ENCODE measurements around the gene PDXDC1. TPM values are rescaled to one million over a fixed set of nuclear protein-coding genes. Genes with fewer than 3 reads are reported as not detected.
A peak's percentile ranks its signal among the peaks of the same experiment; 100 is the strongest.
"Not testable (repeated sequence)": the region's sequence is repeated elsewhere in the genome, so short reads cannot be mapped to it uniquely, and the experiment has no call there.

Gene PDXDC1
- total and polyA plus RNA-seq, 5 donors = 31.5 to 106 (median 88.3) TPM

- 74% methylated on average over 19 of the region's 19 CpGs for WGBS
- intact Hi-C loops (cut with DNase I) = no loop called here
- ATAC-seq (no peak), DNase-seq (no peak)
- Histone ChIP-seq H3K27me3 (ENCODE audit: control insufficient read depth, insufficient read depth) (no peaks in the 10 kb centered on the region), H3K9me3 (ENCODE audit: control insufficient read depth, low read length) (no peaks in the 10 kb centered on the region), H3K4me3 (ENCODE audit: low read length) (peak overlapping the region; percentile 93), H3K27ac (ENCODE audit: low read length) (no peak overlapping the region), H3K4me1 (ENCODE audit: control insufficient read depth, insufficient read depth, low read length) (peaks cover 4% of the 10 kb centered on the region)
Measured at GRCh38 chr16:15054357-15055140, 79.7 kb downstream of the PDXDC1 start.

DNA sequence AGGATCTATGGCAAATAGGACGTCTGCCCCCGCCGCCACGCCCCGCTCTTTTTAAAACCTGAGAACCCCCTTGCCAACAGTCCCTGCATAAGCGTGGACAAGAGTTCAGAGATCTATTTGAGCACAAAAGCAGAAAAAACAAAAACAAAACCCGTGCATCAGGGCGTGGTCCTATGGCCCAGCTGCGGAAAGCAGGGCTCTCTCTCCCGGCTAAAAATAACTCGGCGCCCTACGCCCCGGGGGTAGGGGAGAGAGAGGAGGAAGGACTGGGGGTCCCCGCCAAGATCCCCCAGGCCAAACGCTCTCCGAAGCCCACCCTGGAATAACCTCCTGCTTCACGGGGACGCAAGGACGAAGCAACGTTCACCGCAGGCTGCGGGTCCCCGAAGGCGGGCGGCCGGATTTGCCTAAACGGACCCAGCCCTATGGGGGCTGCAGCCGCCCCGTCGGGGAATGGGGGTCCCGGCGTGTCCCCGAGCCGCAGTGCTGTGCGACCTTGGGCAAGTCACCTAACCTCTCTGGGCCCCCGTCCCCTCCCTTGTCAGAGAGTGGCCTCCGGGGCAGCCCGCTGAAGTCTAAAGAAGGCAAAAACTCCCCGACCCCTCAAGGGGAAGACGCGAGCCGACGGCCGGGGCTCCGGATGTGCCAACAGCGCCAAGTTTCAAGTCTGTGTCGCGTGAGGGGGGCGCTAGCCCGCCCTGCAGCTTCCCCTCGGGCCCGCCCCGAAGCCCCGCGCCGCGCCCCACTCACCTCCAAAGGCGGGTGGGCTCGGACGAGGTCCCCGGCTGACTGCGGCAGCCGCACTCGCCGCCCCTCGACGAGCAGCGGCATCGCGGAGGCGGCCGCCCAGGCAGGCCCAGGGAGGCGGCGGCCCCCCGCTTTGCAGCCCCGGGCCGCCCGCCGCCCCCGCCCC lies 80.6 kb downstream of the PDXDC1 start:
- DNase-seq = peak in 2 of 3 donors; percentile 63 to 73
- ATAC-seq = peak; percentile 52 to 55
- intact Hi-C loops (cut with DNase I) = no loop called here

DNA sequence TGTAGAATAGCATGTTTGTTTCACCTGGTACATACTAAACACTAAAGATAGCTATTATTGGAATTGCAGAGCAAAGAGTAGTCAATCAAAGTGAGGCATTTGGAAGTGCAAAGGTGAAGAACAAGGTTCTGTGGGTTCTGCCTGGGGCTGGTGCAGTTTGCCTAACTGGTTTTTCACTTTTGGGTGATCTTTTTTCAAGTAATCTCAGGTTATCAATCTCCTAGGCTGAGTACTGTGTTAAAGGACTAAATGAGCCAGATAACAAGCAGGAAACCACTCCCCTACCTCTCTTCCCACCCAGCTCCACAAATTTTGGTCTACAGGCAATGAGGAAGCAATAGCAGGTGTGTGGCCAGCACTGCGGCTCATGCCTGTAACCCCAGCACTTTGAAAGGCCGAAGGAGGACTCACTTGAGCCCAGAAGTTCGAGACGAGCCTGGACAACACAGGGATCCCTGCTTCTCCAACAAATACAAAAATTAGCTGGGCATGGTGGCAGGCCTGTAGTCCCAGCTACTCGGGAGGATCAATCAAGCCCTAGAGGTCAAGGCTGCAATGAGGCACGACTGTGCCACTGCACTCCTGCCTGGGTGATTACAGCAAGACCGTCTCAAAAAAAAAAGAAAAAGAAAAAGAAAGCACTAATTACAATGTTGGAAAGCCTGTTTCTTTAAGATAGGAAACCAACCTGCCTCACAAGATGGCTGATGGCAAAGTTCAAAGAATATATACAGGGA lies 83.0 kb downstream of the PDXDC1 start:
- no peak for DNase-seq
- peaks cover 4% of the 10 kb centered on the region for H3K4me1 ChIP-seq (ENCODE audit: control insufficient read depth, insufficient read depth, low read length)
- no peak overlapping the region for H3K4me3 ChIP-seq (ENCODE audit: low read length)
- H3K9me3 ChIP-seq (ENCODE audit: control insufficient read depth, low read length) = no peaks in the 10 kb centered on the region
- no peaks in the 10 kb centered on the region for H3K27me3 ChIP-seq (ENCODE audit: control insufficient read depth, insufficient read depth)
- ATAC-seq = no peak
- intact Hi-C loops (cut with DNase I) = no loop called here
- WGBS = 75% methylated on average over 7 of the region's 7 CpGs
- H3K27ac ChIP-seq (ENCODE audit: low read length) = no peak overlapping the region

More for the DNA sequence above, 80.6 kb downstream of the PDXDC1 start:
- Histone ChIP-seq H3K9me3 (ENCODE audit: control insufficient read depth, low read length) (no peaks in the 10 kb centered on the region), H3K4me3 (ENCODE audit: low read length) (peak overlapping the region; percentile 93), H3K4me1 (ENCODE audit: control insufficient read depth, insufficient read depth, low read length) (peaks cover 4% of the 10 kb centered on the region), H3K27me3 (ENCODE audit: control insufficient read depth, insufficient read depth) (no peaks in the 10 kb centered on the region), H3K27ac (ENCODE audit: low read length) (peak overlapping the region; percentile 65)
- 2% methylated on average over 81 of the region's 81 CpGs for WGBS

DNA sequence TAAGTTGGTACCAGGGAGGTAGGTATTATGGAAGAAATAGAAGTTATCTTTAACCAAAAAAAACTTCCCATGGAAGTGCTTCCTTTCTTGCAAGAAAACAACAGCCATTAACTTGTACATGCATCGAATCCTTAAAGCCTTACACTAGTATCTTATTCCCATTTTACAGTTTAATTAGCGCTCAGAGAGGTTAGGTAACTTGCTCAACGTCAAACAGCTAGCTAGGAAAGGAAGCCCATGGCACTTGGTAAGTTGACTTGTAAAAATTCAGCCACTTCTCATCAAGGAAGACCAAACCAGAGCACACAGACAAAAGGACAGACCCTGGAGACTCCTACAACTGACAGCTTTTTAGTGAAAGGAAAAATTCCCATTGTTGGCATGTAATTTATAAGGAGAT lies 84.5 kb downstream of the PDXDC1 start:
- intact Hi-C loops (cut with DNase I) = no loop called here
- Histone ChIP-seq H3K9me3 (ENCODE audit: control insufficient read depth, low read length) (no peaks in the 10 kb centered on the region), H3K4me1 (ENCODE audit: control insufficient read depth, insufficient read depth, low read length) (peaks cover 4% of the 10 kb centered on the region), H3K27ac (ENCODE audit: low read length) (no peak overlapping the region), H3K4me3 (ENCODE audit: low read length) (no peak overlapping the region), H3K27me3 (ENCODE audit: control insufficient read depth, insufficient read depth) (no peaks in the 10 kb centered on the region)
- no peak for ATAC-seq
- 64% methylated on average over 3 of the region's 3 CpGs for WGBS
- DNase-seq = no peak

- H3K4me3 ChIP-seq (ENCODE audit: low read length); H3K27me3 ChIP-seq (ENCODE audit: control insufficient read depth, insufficient read depth); intact Hi-C loops (cut with DNase I); H3K9me3 ChIP-seq (ENCODE audit: control insufficient read depth, low read length); ATAC-seq; H3K27ac ChIP-seq (ENCODE audit: low read length); H3K4me1 ChIP-seq (ENCODE audit: control insufficient read depth, insufficient read depth, low read length); DNase-seq: not testable (repeated sequence)
- WGBS = 86% methylated on average over 8 of the region's 8 CpGs
Measured at GRCh38 chr16:15062085-15062810, 87.4 kb downstream of the PDXDC1 start.

DNA sequence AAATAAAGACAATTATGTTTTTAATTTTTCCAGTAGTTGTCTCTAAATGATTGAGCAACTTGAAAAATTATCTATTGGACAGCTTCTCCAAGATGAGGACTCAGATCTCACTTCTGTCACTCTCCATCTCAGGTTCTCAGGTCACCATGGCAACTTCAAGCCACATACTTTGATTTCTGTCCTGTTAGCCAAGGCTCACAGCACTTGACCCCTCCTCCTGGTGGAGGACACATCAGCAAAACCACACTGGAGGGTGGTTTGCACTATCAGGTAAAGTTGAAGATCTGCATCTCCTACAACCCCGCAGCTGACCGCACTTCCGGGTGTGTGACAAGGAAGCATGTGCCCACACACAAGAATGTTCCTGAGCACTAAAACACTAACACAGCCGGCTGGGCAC lies 91.1 kb downstream of the PDXDC1 start:
- H3K4me3 ChIP-seq (ENCODE audit: low read length); H3K4me1 ChIP-seq (ENCODE audit: control insufficient read depth, insufficient read depth, low read length); H3K27ac ChIP-seq (ENCODE audit: low read length); intact Hi-C loops (cut with DNase I); ATAC-seq; H3K27me3 ChIP-seq (ENCODE audit: control insufficient read depth, insufficient read depth); DNase-seq; H3K9me3 ChIP-seq (ENCODE audit: control insufficient read depth, low read length): not testable (repeated sequence)
- 88% methylated on average over 4 of the region's 4 CpGs for WGBS

DNA sequence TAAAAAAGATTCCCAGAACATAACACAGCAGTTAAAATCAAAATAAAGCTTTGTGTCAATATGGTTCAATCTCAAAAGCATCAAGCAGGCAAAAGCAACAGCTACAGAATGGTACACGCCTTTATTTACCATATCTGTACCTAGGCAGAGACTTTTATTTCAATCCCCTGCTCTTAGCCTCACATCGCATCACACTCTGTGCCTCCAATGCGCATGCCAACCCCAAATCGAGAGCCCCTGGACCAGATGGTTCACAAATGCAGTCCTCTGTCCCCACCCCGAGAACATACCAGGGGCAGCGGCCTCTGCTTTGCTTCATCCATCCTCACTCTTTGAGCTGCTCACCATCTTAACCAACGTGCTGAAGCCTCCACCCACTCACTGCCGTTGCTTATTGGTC lies 91.9 kb downstream of the PDXDC1 start:
- ATAC-seq; intact Hi-C loops (cut with DNase I); DNase-seq; H3K4me1 ChIP-seq (ENCODE audit: control insufficient read depth, insufficient read depth, low read length); H3K9me3 ChIP-seq (ENCODE audit: control insufficient read depth, low read length); H3K4me3 ChIP-seq (ENCODE audit: low read length); H3K27ac ChIP-seq (ENCODE audit: low read length); H3K27me3 ChIP-seq (ENCODE audit: control insufficient read depth, insufficient read depth): not testable (repeated sequence)
- WGBS = 93% methylated on average over 7 of the region's 8 CpGs

GRCh38 chr16:15071013-15071412 lies 96.2 kb downstream of the PDXDC1 start:
- intact Hi-C loops (cut with DNase I); H3K4me3 ChIP-seq (ENCODE audit: low read length); H3K27ac ChIP-seq (ENCODE audit: low read length); H3K27me3 ChIP-seq (ENCODE audit: control insufficient read depth, insufficient read depth); H3K9me3 ChIP-seq (ENCODE audit: control insufficient read depth, low read length); DNase-seq; H3K4me1 ChIP-seq (ENCODE audit: control insufficient read depth, insufficient read depth, low read length); ATAC-seq: not testable (repeated sequence)
- 59% methylated on average over 4 of the region's 4 CpGs for WGBS

- H3K4me3 ChIP-seq (ENCODE audit: low read length); H3K9me3 ChIP-seq (ENCODE audit: control insufficient read depth, low read length); intact Hi-C loops (cut with DNase I); H3K27ac ChIP-seq (ENCODE audit: low read length); DNase-seq; H3K27me3 ChIP-seq (ENCODE audit: control insufficient read depth, insufficient read depth); H3K4me1 ChIP-seq (ENCODE audit: control insufficient read depth, insufficient read depth, low read length): not testable (repeated sequence)
- ATAC-seq = peak; percentile 76 to 78
- 58% methylated on average over 15 of the region's 16 CpGs for WGBS
Measured at GRCh38 chr16:15071916-15072769, 97.3 kb downstream of the PDXDC1 start.

DNA sequence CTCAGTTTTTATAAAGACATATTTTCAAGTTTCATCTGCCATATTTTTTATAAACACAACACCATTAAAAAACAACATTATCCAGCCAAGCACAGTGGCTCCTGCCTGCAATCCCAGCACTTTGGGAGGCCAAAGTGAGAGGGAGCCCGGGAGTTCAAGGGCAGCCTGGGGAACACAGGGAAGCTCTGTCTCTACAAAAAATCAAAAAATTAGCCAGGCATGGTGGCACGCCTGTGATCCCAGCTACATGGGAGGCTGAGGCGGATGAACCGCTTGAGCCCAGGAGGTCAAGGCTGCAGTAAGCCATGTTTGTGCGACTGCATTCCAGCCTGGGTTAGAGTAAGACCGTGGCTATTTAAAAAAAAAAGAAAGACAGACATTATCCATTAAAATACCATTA lies 98.3 kb downstream of the PDXDC1 start:
- WGBS = 89% methylated on average over 6 of the region's 6 CpGs
- H3K9me3 ChIP-seq (ENCODE audit: control insufficient read depth, low read length) = no peaks in the 10 kb centered on the region
- DNase-seq (no peak), ATAC-seq (no peak)
- no peaks in the 10 kb centered on the region for H3K27me3 ChIP-seq (ENCODE audit: control insufficient read depth, insufficient read depth)
- no peaks in the 10 kb centered on the region for H3K4me1 ChIP-seq (ENCODE audit: control insufficient read depth, insufficient read depth, low read length)
- H3K4me3 ChIP-seq (ENCODE audit: low read length) = no peak overlapping the region
- intact Hi-C loops (cut with DNase I) = no loop called here
- no peak overlapping the region for H3K27ac ChIP-seq (ENCODE audit: low read length)
